Measurements from ENCODE around the gene IFT80. TPM values are rescaled to one million over a fixed set of nuclear protein-coding genes. Genes with fewer than 3 reads are reported as not detected.
A peak's percentile ranks its signal among the peaks of the same experiment; 100 is the strongest.
"Not testable (repeated sequence)": the region's sequence is repeated elsewhere in the genome, so short reads cannot be mapped to it uniquely, and the experiment has no call there.

The IFT80 gene
- total RNA-seq, 1 experiment from 2014 or later, result 9.1 TPM

DNA sequence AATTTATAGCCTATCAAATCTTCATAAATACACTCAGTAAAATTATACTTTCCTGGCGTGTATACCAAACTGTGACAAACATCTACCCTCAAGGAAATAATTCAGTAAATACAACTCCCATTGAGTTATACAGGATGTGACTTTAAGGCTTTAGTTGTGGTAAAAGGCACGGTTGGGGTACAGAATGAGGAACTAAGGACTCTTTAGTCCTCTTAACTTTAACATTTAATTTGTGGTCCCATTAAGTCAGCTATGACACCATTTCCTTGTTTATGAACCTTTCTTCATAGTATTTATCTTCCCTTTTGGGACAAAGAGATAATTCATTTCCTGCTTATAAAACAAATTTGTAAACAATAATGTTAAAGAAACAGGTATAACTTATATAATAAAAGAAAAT, 30.2 kb downstream of the IFT80 start:
- no peak overlapping the region for H3K4me3 ChIP-seq (ENCODE audit: low read length)
- no peaks in the 10 kb centered on the region for H3K79me2 ChIP-seq (ENCODE audit: low read length)
- no peak overlapping the region for H3K27ac ChIP-seq (ENCODE audit: low read length)
- ATAC-seq, result peak; percentile 63
- no peak overlapping the region for H3K9ac ChIP-seq (ENCODE audit: low read length)
- H4K20me1 ChIP-seq (ENCODE audit: low read length), result no peaks in the 10 kb centered on the region
- H3F3A ChIP-seq (ENCODE audit: low read length, unreplicated experiment), result no peaks in the 10 kb centered on the region
- H3K9me2 ChIP-seq (replicated peaks; ENCODE audit: low read length), result no peaks in the 10 kb centered on the region
- ChIA-PET POLR2A (ENCODE audit: unreplicated experiment) (interaction anchor here (0.6 kb wide), 1 partner anchor 601 kb away, joined by 8 read pairs; no protein-coding TSS in a partner anchor), CTCF (no interaction called here)
- no peak overlapping the region for H2AFZ ChIP-seq (ENCODE audit: low read length)
- peaks cover 15% of the 10 kb centered on the region for H3K4me1 ChIP-seq (ENCODE audit: insufficient read depth, low read length)
- H3K36me3 ChIP-seq (ENCODE audit: low read depth, low read length), result no peaks in the 10 kb centered on the region
- peak; percentile 9 for DNase-seq
- no TSS peak for BruUV-seq (replicated peaks)
- no peaks in the 10 kb centered on the region for H3K27me3 ChIP-seq (ENCODE audit: low read length)
- H3K4me2 ChIP-seq (ENCODE audit: low read length), result no peak overlapping the region
- intact Hi-C loops (cut with micrococcal nuclease), result no loop called here
- TF ChIP-seq EZH2 (IDR thresholded peaks at IDR 0.05; ENCODE audit: low read length, unreplicated experiment), result no peak
- no peak for TF ChIP-seq EZH2phosphoT487 (IDR thresholded peaks at IDR 0.05; ENCODE audit: borderline replicate concordance, low read length)
- no peak for TF ChIP-seq CTCF (conservative IDR thresholded peaks at IDR 0.05; ENCODE audit: low read depth, low read length)
- no peaks in the 10 kb centered on the region for H3K9me3 ChIP-seq (ENCODE audit: low read length)

DNA sequence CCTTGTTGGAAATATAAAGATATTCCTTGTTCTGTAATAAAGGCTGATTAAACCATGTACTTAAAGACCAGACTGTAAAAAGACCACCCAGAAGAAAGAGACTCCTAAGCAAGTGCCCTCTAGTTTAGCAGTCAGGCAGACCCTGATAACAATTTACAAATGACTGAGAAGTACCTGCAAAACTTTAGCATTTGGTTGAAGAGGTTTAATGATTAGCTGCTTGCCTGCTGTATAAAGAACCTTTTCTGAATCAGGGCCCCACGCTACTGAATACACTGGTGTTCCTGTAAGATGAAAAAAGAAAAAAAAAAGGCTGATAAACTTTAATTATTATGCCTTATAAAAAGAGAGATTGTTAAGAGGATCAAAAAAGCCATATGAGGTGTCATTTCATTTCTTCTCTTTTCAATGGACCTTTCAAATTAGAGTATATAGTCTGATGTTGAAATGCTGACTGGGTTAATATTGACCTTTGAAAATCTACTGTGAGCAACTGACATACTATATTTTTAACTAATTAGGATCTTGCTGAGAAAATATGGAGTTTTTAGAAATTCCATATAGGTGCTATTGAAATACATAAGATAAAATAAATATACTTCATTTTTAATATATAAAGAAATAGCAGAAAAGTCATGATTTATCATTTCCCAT, 33.0 kb downstream of the IFT80 start:
- ATAC-seq (no peak), DNase-seq (no peak)
- ChIA-PET CTCF (no interaction called here), POLR2A (ENCODE audit: unreplicated experiment) (no interaction called here)
- H3K4me1 ChIP-seq (ENCODE audit: insufficient read depth, low read length), result no peaks in the 10 kb centered on the region
- intact Hi-C loops (cut with micrococcal nuclease), result no loop called here
- no peaks in the 10 kb centered on the region for H3K79me2 ChIP-seq (ENCODE audit: low read length)
- no peaks in the 10 kb centered on the region for H3K9me2 ChIP-seq (replicated peaks; ENCODE audit: low read length)
- no peaks in the 10 kb centered on the region for H4K20me1 ChIP-seq (ENCODE audit: low read length)
- BruUV-seq (replicated peaks), result no TSS peak
- TF ChIP-seq EZH2 (IDR thresholded peaks at IDR 0.05; ENCODE audit: low read length, unreplicated experiment) (no peak), CTCF (conservative IDR thresholded peaks at IDR 0.05; ENCODE audit: low read depth, low read length) (no peak), EZH2phosphoT487 (IDR thresholded peaks at IDR 0.05; ENCODE audit: borderline replicate concordance, low read length) (no peak)
- H3F3A ChIP-seq (ENCODE audit: low read length, unreplicated experiment), result no peaks in the 10 kb centered on the region
- H3K27me3 ChIP-seq (ENCODE audit: low read length), result no peaks in the 10 kb centered on the region
- H3K4me3 ChIP-seq (ENCODE audit: low read length), result no peak overlapping the region
- no peak overlapping the region for H3K4me2 ChIP-seq (ENCODE audit: low read length)
- H3K9ac ChIP-seq (ENCODE audit: low read length), result no peak overlapping the region
- H3K27ac ChIP-seq (ENCODE audit: low read length), result no peak overlapping the region
- no peaks in the 10 kb centered on the region for H3K9me3 ChIP-seq (ENCODE audit: low read length)
- H2AFZ ChIP-seq (ENCODE audit: low read length), result no peak overlapping the region
- no peaks in the 10 kb centered on the region for H3K36me3 ChIP-seq (ENCODE audit: low read depth, low read length)

- H3K79me2 ChIP-seq (ENCODE audit: low read length); H3K4me1 ChIP-seq (ENCODE audit: insufficient read depth, low read length); H3K4me3 ChIP-seq (ENCODE audit: low read length); H3F3A ChIP-seq (ENCODE audit: low read length, unreplicated experiment); BruUV-seq (replicated peaks); H3K4me2 ChIP-seq (ENCODE audit: low read length); H3K36me3 ChIP-seq (ENCODE audit: low read depth, low read length); H4K20me1 ChIP-seq (ENCODE audit: low read length); DNase-seq; H2AFZ ChIP-seq (ENCODE audit: low read length); CTCF ChIA-PET; POLR2A ChIA-PET (ENCODE audit: unreplicated experiment); H3K9me2 ChIP-seq (replicated peaks; ENCODE audit: low read length); intact Hi-C loops (cut with micrococcal nuclease); H3K27me3 ChIP-seq (ENCODE audit: low read length); H3K9me3 ChIP-seq (ENCODE audit: low read length); H3K27ac ChIP-seq (ENCODE audit: low read length); ATAC-seq; H3K9ac ChIP-seq (ENCODE audit: low read length): not testable (repeated sequence)
Observed at GRCh38 chr3:160362896-160363295, 36.1 kb downstream of the IFT80 start.

Data from PC-3 (cell line).